ENCODE data around the gene FAM187B.
A peak's percentile ranks its signal among the peaks of the same experiment; 100 is the strongest.
"Not testable (repeated sequence)": the region's sequence is repeated elsewhere in the genome, so short reads cannot be mapped to it uniquely, and the experiment has no call there.

Gene FAM187B

DNA sequence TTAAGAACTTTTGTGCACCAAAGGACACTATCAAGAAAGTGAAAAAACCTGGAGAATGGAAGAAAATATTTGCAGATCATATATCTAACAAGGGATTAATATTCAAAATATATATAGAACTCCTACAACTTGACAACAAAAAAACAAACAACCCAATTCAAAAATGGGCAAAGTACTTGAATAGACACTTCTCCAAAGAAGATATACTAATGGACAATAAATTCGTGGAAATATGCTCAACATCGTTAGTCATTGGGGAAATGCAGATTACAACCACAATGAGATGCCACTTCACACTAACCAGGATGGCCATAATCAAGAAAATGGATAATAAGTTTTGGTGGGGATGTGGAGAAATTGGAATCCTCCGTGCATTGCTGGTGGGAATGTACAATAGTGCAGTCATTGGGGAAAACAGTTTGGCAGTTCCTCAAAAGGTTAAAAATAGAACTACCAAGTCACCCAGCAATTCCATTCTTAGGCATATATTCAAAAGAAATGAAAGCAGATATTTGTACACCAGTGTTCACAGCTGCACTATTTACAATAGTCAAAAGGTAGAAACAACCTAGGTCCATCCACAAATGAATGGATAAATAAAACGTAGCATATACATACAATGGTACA lies 18.0 kb upstream of the FAM187B start:
- TF ChIP-seq, protein P1, sequence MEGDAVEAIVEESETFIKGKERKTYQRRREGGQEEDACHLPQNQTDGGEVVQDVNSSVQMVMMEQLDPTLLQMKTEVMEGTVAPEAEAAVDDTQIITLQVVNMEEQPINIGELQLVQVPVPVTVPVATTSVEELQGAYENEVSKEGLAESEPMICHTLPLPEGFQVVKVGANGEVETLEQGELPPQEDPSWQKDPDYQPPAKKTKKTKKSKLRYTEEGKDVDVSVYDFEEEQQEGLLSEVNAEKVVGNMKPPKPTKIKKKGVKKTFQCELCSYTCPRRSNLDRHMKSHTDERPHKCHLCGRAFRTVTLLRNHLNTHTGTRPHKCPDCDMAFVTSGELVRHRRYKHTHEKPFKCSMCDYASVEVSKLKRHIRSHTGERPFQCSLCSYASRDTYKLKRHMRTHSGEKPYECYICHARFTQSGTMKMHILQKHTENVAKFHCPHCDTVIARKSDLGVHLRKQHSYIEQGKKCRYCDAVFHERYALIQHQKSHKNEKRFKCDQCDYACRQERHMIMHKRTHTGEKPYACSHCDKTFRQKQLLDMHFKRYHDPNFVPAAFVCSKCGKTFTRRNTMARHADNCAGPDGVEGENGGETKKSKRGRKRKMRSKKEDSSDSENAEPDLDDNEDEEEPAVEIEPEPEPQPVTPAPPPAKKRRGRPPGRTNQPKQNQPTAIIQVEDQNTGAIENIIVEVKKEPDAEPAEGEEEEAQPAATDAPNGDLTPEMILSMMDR (IDR thresholded peaks at IDR 0.05; ENCODE audit: insufficient read depth, low read depth, low read length, missing control alignments), result no peak
- no peak overlapping the region for H3K4me3 ChIP-seq (ENCODE audit: low read depth, low read length)
- DNase-seq (ENCODE audit: low read depth), result no peak

GRCh38 chr19:35241417-35241816 lies 12.9 kb upstream of the FAM187B start:
- no peak overlapping the region for H3K4me3 ChIP-seq (ENCODE audit: low read depth, low read length)
- TF ChIP-seq, protein P1 (IDR thresholded peaks at IDR 0.05; ENCODE audit: insufficient read depth, low read depth, low read length, missing control alignments), result no peak
- DNase-seq (ENCODE audit: low read depth), result no peak

- no peak for DNase-seq (ENCODE audit: low read depth)
- TF ChIP-seq, protein P1 (IDR thresholded peaks at IDR 0.05; ENCODE audit: insufficient read depth, low read depth, low read length, missing control alignments), result no peak
- H3K4me3 ChIP-seq (ENCODE audit: low read depth, low read length), result no peak overlapping the region
Observed at GRCh38 chr19:35240327-35240726, 11.8 kb upstream of the FAM187B start.

- not testable (repeated sequence) for DNase-seq (ENCODE audit: low read depth)
Observed at GRCh38 chr19:35239597-35239996, 11.1 kb upstream of the FAM187B start.

GRCh38 chr19:35236638-35237400 lies 8.3 kb upstream of the FAM187B start:
- peak; percentile 36 for DNase-seq (ENCODE audit: low read depth)
- TF ChIP-seq, protein P1 (IDR thresholded peaks at IDR 0.05; ENCODE audit: insufficient read depth, low read depth, low read length, missing control alignments), result peak; percentile 9
- H3K4me3 ChIP-seq (ENCODE audit: low read depth, low read length), result no peak overlapping the region

More at GRCh38 chr19:35239597-35239996, 11.1 kb upstream of the FAM187B start:
- not testable (repeated sequence) for H3K4me3 ChIP-seq (ENCODE audit: low read depth, low read length)

- TF ChIP-seq, protein P1 (IDR thresholded peaks at IDR 0.05; ENCODE audit: insufficient read depth, low read depth, low read length, missing control alignments), result no peak
- no peak overlapping the region for H3K4me3 ChIP-seq (ENCODE audit: low read depth, low read length)
- DNase-seq (ENCODE audit: low read depth), result no peak
Observed at GRCh38 chr19:35232912-35233311, 4.4 kb upstream of the FAM187B start.

GRCh38 chr19:35231956-35232645 lies 3.6 kb upstream of the FAM187B start:
- no peak for DNase-seq (ENCODE audit: low read depth)
- no peak overlapping the region for H3K4me3 ChIP-seq (ENCODE audit: low read depth, low read length)
- TF ChIP-seq, protein P1 (IDR thresholded peaks at IDR 0.05; ENCODE audit: insufficient read depth, low read depth, low read length, missing control alignments), result no peak

Data from GM12865 (cell line).